Stimulated activated CD4-positive, alpha-beta T cell treated with anti-CD3 and anti-CD28 coated beads, Interleukin-15, amount 100 ng/mL, for 24 hours (primary cell): ENCODE data around the gene NMUR2.

Source experiments
- DNase-seq: peaks from one replicate; pipeline ENCODE4 v3.0.0-alpha.2; 2020

Gene NMUR2

DNA sequence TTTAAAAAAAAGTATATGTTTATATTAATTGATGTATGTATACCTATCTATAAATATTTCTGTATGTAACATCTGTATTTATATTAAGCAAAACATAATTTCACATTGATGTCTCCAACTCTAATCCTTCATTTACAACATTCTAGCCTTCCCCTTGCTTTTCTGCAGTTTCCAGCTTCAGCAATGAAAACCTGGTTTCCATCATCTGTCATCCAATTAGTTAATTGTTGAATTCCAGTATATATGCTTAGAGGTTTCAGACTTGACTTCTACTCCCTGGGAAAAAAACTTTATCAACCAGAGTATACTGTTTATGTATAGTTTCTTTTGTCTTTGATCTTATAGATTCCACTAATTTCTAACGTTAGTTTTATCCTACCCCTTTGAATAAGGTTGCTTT lies 38.4 kb downstream of the NMUR2 start:
- no peak for DNase-seq

DNA sequence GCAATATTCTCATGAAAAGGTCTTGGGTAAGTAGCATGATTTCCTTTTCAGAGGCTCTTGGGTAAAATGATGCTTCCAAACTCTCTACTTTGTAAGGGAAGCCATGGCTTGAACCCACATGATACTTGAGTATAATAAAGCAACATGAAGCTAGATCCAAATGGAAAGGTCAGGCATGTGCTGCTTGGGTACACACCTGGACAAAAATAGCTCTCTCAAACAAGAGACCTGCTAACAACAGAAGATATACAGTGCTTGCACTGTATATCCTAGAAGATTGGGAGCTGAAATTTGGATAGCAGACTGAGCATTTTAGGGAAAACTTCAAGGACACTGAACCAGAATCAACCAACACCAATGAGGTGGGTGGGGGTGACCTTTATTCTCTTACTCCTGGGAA lies 40.2 kb downstream of the NMUR2 start:
- no peak for DNase-seq

DNA sequence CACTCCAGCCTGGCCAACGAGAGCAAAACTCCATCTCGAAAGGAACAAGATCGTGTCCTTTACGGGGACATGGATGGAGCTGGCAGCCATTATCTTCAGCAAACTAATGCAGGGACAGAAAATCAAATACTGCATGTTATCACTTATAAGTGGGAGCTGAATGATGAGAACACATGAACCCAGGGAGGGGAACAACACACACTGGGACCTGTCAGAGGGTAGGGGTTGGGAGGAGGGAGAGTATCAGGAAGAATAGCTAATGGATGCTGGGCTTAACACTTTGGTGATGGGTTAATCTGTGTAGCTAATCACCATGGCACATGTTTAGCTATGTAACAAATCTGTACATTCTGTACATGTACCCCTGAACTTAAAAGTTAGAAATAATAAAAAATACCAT lies 40.9 kb downstream of the NMUR2 start:
- no peak for DNase-seq

GRCh38 chr5:152358861-152359568 lies 46.1 kb downstream of the NMUR2 start:
- DNase-seq = no peak

GRCh38 chr5:152356506-152356905 lies 48.6 kb downstream of the NMUR2 start:
- no peak for DNase-seq

DNA sequence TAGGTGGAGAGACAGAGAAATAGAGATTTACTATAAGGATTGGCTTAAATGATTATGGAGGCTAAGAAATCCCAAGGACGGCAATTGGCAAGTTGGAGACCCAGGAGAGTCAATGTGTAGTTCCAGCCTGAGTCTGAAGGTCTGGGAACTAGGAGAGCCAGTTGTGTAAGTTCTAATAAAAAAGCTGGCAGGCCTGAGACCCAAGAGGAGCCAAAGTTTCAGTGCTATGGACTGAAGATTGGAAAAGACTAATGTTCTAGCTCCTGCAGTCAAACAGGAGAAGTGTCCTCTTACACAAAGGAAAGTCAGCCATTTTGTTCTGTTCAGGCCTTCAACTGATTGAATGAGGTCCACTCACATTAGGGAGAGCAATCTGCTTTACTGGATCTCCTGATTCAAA lies 50.0 kb downstream of the NMUR2 start:
- DNase-seq = no peak

DNA sequence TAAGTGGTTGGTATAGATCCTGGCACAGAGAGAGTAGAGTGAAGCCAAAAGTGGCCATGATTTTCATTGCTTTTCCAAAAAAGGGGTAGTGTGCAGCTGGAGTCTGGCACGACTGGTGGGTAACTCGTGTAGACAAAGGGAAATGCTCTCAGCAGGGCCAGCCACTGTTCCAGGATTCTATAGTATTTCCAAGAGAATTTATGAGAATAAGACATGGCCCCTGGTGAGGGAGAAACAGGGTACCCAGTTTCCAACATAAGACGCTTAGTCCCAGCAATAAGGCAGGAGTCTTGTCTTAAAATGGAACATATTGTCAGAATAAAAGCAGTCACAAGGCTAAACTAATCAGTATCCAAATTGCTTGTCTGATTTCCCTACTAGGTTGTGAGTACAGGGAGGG lies 52.1 kb downstream of the NMUR2 start:
- DNase-seq = no peak

- DNase-seq = peak; percentile 42
Observed at GRCh38 chr5:152349683-152350526, 55.2 kb downstream of the NMUR2 start.
